RWPE1 (cell line): ENCODE data around the gene IGFBP1.

ENCODE experiments used
- CTCF ChIA-PET: fragments of 350-600 bp; sonication (Branson Sonifier 250); formaldehyde crosslinking; extraction: SDS; loops from one replicate; lab custom pipeline; 2021; lab: Yijun Ruan, JAX
- POLR2A ChIA-PET: fragments of 400-600 bp; formaldehyde crosslinking; extraction: SDS; loops from one replicate; lab custom pipeline; 2020; ENCODE audit warnings: antibody characterized with exemption; ENCODE audit not compliant: low non-redundant PET; lab: Yijun Ruan, JAX
- DNase-seq: peaks from one replicate; pipeline ENCODE4 v3.0.0; 2012; ENCODE audit warnings: low spot score
- H3K27ac ChIP-seq: fragments of 450-650 bp; 2 replicates; pipeline ENCODE4 v1.5.1; 2017
- CTCF ChIP-seq: fragments of 450-650 bp; conservative IDR thresholded peaks from 2 replicates; pipeline ENCODE4 v1.5.1; 2017; ENCODE audit warnings: low read depth, mild to moderate bottlenecking

Gene IGFBP1

GRCh38 chr7:45882465-45882810 is 5.8 kb upstream of the IGFBP1 start:
- ChIA-PET CTCF (interaction anchor here (0.6 kb wide), 1 partner anchor 972 kb away, joined by 8 read pairs; no protein-coding TSS in a partner anchor), POLR2A (no interaction called here)
- H3K27ac ChIP-seq: no peak overlapping the region
- no peak for TF ChIP-seq CTCF
- DNase-seq: no peak

GRCh38 chr7:45884136-45884535 is 4.2 kb upstream of the IGFBP1 start:
- ChIA-PET CTCF (interaction anchor here (0.8 kb wide), 1 partner anchor 34 kb away, joined by 3 read pairs; no protein-coding TSS in a partner anchor), POLR2A (no interaction called here)
- H3K27ac ChIP-seq: no peak overlapping the region
- no peak for DNase-seq
- TF ChIP-seq CTCF: no peak

- ChIA-PET POLR2A (no interaction called here), CTCF (no interaction called here)
- no peak overlapping the region for H3K27ac ChIP-seq
- no peak for DNase-seq
- TF ChIP-seq CTCF: no peak
These were observed 2.9 kb upstream of the IGFBP1 start for GRCh38 chr7:45885264-45885882.

- H3K27ac ChIP-seq: no peak overlapping the region
- ChIA-PET POLR2A (no interaction called here), CTCF (interaction anchor here (0.6 to 0.7 kb wide), 2 partner anchors 274 to 1279 kb away, joined by 3 to 5 read pairs; no protein-coding TSS in a partner anchor)
- DNase-seq: no peak
- TF ChIP-seq CTCF: no peak
These were observed 1.2 kb upstream of the IGFBP1 start for GRCh38 chr7:45886931-45887667.

GRCh38 chr7:45888993-45889366 is 692 bp downstream of the IGFBP1 start:
- ChIA-PET CTCF (interaction anchor here (0.7 kb wide), 1 partner anchor 1365 kb away, joined by 3 read pairs; no protein-coding TSS in a partner anchor), POLR2A (no interaction called here)
- no peak for DNase-seq
- TF ChIP-seq CTCF: no peak
- no peak overlapping the region for H3K27ac ChIP-seq

- TF ChIP-seq CTCF: no peak
- ChIA-PET CTCF (interaction anchor here (1.0 kb wide), 1 partner anchor 11 kb away, joined by 3 read pairs; no protein-coding TSS in a partner anchor), POLR2A (no interaction called here)
- no peak for DNase-seq
- H3K27ac ChIP-seq: no peak overlapping the region
These were observed 1.2 kb downstream of the IGFBP1 start for GRCh38 chr7:45889367-45890067.
